Mucosa of gallbladder (tissue), 1 donor: ENCODE measurements around the gene ULBP1. TPM values are rescaled to one million over a fixed set of nuclear protein-coding genes. Genes with fewer than 3 reads are reported as not detected.
"Not testable (repeated sequence)": the region's sequence is repeated elsewhere in the genome, so short reads cannot be mapped to it uniquely, and the experiment has no call there.

Experiments used
- DNase-seq: peaks from one replicate; pipeline ENCODE4 v3.0.0-alpha.2; 2020; ENCODE audit warnings: low spot score
- total RNA-seq: library from RNA; stranded (reverse); gene quantifications from one replicate; pipeline ENCODE4 v1.2.1, GENCODE V29; 2021
- donor health status: DM: no; HTN: no; CAD: no.

ULBP1 gene
- total RNA-seq, 1 donor from 2014 or later, result 0.09 TPM

DNA sequence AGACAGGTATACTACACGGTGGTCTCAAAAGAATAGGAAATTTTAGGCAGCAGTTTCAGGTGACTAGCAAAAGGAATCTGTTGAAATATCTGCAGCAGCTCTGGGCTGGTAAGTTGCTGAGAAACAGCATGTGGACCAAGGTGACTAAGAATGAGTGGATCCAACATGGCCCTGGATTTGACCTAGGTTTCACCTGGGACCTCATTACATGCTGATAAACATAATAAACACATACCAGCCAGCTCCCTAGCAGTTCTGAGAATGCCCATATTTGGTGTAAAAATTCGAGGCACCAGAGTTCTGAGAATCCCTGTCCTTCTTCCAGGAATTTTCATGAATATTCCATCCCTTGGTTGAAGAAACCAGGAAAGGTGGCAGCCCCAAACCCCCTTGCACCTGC lies 10.4 kb upstream of the ULBP1 start:
- not testable (repeated sequence) for DNase-seq

GRCh38 chr6:149953934-149954327 lies 9.8 kb upstream of the ULBP1 start:
- not testable (repeated sequence) for DNase-seq

GRCh38 chr6:149954328-149954983 lies 9.3 kb upstream of the ULBP1 start:
- not testable (repeated sequence) for DNase-seq

DNA sequence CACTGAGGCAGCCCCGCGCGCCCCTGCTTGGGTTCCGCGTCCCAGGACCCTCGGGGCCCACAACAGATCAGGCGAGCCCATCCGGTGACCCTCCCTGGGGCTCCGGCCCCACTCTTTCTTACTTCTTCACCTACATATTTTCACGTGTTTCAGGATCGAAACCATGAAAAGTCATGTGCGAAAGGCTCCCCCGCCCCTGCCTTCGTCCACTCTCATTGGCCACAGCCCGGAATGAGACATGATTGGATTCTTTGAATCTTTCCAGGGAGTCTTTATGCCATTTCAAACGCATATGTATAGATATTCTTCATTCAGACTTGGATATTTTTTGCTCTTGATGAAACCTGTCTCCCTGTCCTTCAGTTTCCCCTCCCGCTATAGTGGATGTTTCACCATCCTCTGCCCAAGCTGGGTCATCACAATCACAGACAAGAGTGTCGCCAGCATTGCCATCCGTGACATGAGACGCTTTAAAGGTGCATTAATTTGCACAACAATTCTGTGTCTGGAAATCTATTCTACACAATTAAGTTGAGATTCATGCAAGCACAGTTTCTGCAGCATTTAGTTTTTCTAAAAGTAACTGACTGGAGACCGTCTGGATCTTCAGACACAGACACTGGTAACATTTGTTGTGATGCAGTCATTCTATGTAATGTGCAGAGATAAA lies 8.6 kb upstream of the ULBP1 start:
- not testable (repeated sequence) for DNase-seq

DNA sequence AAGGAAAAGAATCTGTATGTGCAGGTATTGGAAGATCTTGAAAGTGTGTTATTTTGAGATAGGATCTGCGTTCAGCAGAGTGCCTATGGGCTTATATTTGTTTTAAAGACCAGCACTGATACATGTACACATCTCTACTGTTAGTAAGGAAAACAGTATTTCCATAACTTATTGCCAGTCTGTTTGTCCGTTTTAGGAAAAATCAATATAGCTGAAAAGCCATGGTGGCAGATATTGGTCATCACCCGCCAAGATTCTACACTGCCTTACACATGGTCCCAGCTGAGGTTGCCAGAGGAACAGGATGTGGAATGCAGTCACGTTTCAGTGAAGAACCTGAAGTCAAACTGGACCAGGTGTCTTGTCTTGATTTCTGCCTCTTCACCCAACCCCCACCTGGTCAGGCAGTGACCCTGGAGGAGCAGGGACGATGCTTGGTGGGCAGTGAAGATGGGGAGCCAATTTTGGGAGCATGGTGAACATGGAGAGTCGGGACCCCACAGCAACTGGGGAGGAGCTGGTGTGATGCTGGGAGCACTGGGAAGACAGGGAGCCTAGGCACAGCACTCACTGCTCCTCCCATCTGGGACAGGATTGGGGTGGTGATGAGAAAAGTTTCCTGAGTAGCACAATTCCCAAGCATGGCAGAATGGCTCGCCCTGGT lies 8.0 kb upstream of the ULBP1 start:
- not testable (repeated sequence) for DNase-seq

DNA sequence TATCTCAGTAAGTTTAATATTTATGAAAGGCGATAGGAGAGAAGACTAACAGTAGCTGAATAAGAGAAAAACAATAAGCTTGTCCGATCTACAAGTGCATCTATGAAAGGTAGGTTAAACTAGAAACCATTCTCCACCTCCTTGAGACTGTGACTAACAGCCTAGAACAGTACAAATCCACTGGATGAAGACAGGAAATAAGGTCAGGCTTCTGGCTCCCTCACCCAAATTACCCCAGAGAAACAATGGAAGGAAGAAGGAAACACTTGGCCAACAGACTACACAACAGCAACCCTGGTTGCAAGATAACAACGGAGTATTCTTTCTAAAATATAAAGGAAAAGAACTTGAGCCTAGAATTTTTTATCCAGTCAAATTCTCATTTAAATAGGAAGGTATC lies 5.6 kb upstream of the ULBP1 start:
- DNase-seq, result not testable (repeated sequence)

- DNase-seq, result not testable (repeated sequence)
Measured at GRCh38 chr6:149959806-149960205, 3.9 kb upstream of the ULBP1 start.

GRCh38 chr6:149960488-149960887 lies 3.3 kb upstream of the ULBP1 start:
- DNase-seq, result no peak

GRCh38 chr6:149961728-149962425 lies 1.9 kb upstream of the ULBP1 start:
- DNase-seq, result no peak

GRCh38 chr6:149962461-149963211 lies 1.1 kb upstream of the ULBP1 start:
- no peak for DNase-seq

DNA sequence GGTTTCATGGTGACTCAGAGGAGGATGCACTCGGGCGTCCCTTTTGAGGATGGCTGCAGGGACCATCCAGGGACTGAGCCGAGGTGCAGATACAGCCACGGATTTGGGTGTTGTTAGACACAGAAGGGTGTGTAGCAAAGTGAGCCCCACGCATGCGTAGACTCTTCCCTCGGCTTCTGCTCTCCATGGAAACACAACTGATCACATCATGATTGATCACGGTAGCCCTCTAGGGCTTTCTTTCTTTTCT lies 606 bp upstream of the ULBP1 start:
- DNase-seq, result no peak

DNA sequence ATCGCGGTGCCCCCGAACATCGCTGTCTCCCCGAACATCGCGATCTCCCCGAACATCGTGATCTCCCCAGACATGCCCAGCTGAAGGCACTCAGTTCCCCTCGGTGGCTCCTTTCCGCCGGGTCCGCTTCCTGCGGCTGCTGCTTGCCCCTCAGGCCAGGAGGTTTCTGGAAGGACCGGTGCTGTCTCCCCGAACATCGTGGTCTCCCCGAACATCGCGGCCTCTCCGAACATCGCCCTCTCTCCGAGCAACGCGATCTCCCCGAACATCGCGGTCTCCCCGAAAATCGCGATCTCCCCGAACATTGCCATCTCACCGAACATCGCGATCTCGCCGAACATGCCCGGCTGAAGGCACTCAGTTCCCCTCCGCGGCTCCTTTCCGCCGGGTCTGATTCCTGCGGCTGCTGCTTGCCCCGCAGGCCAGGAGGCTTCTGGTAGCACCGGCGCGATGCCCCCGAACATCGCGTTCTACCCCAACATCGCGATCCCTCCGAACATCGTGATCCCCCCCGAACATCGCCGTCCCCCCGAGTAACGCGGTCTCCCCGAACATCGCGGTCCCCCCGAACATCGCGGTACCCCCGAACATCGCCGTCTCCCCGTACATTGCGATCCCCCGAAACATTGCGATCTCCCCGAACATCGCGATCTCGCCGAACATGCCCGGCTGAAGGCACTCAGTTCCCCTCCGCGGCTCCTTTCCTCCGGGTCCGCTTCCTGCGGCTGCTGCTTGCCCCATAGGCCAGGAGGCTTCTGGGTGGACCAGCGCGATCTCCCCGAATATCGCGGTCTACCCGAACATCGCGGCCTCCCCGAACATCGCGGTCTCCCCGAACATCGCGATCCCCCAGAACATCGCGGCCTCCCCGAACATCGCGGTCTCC lies 808 bp downstream of the ULBP1 start:
- no peak for DNase-seq

- no peak for DNase-seq
Measured at GRCh38 chr6:149965194-149966020, 1.7 kb downstream of the ULBP1 start.

GRCh38 chr6:149966319-149966718 lies 2.6 kb downstream of the ULBP1 start:
- not testable (repeated sequence) for DNase-seq

- no peak for DNase-seq
Measured at GRCh38 chr6:149967591-149967990, 3.8 kb downstream of the ULBP1 start.

- DNase-seq, result not testable (repeated sequence)
Measured at GRCh38 chr6:149967999-149968398, 4.3 kb downstream of the ULBP1 start.

DNA sequence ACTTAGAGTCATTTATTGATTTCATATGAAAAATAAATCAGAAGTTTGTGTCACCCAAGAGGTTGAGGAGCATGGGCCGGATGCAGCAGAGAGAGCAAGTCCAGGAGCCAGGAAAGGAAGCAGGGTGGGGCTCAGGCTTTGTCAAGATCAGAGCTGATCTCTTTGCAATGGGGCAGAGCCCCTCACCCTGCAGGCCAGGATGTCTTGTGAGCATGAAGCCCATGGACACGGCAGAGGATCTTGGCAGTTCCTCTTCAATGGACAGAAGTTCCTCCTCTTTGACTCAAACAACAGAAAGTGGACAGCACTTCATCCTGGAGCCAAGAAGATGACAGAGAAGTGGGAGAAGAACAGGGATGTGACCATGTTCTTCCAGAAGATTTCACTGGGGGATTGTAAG lies 5.2 kb downstream of the ULBP1 start:
- DNase-seq, result not testable (repeated sequence)

DNA sequence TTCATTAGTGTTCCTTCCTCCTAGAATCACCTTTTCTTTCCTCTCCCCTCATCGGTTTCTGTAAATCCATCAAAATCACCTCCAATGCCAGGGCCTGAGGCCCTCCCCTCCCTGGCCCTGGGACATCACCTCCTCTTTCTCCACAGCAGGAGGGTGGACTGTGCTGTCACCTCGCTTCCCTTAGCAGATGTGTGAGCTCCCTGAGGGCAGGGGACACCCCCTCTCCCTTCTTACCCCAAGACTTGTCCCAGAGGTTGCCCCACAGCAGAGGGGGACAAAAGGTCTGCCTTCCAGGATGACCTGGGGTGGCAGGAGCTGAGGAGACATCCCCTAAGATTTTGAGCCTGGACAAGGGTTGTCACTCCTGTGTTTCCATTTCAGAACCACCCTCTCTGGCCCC lies 5.9 kb downstream of the ULBP1 start:
- DNase-seq, result no peak

GRCh38 chr6:149974394-149974793 lies 10.7 kb downstream of the ULBP1 start:
- DNase-seq, result not testable (repeated sequence)

DNA sequence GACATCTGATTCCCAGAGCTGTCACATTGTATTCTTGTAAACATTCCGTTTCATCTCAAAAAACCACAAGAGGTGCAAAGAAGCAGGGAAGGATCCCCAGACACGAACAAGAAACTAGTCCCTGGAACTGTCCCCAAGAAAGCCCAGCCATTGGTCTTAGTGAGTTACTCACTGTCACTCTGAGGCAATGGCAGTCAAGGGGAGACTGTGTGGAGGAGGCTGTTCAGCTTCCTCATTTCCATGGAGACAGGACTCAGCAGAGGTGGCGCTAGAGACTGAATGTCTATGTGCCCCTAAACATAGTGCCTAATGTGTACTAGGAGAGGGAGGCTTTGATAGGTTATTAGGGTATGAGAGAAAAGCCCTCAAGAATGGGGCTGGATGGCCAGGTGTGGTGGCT lies 11.1 kb downstream of the ULBP1 start:
- no peak for DNase-seq
